IPS-20b (cell line): Measurements from ENCODE around the gene CABYR.

Experiments
- H3K27ac ChIP-seq: one replicate; pipeline ENCODE4 v1.5.1; 2013; ENCODE audit warnings: low read length
- H3K27me3 ChIP-seq: 2 replicates; pipeline ENCODE4 v1.6.1; 2013; ENCODE audit warnings: mild to moderate bottlenecking, low read length, inconsistent platforms; ENCODE audit not compliant: insufficient read depth
- H3K36me3 ChIP-seq: 2 replicates; pipeline ENCODE4 v1.6.1; 2013; ENCODE audit warnings: low read depth, mild to moderate bottlenecking, inconsistent platforms, low read length, moderate library complexity; ENCODE audit not compliant: insufficient read depth
- H3K4me1 ChIP-seq: 2 replicates; pipeline ENCODE4 v1.6.1; 2013; ENCODE audit warnings: mild to moderate bottlenecking, control low read depth, inconsistent platforms, low read length, moderate library complexity; ENCODE audit not compliant: insufficient read depth
- H3K4me3 ChIP-seq: 2 replicates; pipeline ENCODE4 v1.5.1; 2013; ENCODE audit warnings: mild to moderate bottlenecking, low read length, inconsistent platforms
- H3K9ac ChIP-seq: 2 replicates; pipeline ENCODE4 v1.6.1; 2013; ENCODE audit warnings: low read depth, mild to moderate bottlenecking, inconsistent platforms, low read length, moderate library complexity
- H3K9me3 ChIP-seq: 2 replicates; pipeline ENCODE4 v1.6.1; 2013; ENCODE audit warnings: mild to moderate bottlenecking, low read depth, low read length, inconsistent platforms; ENCODE audit not compliant: insufficient read depth

CABYR gene

DNA sequence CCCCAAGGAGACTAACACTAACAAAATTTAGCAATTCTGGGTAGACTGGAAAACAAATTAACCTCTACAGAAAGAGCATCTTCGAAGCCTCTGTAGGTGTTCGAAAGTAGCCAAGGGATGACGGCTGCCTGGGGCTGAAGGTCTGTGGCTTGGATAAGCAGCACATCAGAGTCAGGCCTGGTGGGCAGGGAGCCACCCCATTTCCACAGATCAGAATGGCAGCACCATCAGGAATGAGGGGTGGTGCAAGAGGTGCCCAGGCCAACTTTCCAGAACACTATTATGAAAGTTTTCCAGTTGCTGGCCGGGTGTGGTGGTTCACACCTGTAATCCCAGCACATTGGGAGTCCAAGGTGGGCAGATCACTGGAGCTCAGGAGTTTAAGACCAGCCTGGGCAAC is 57.9 kb downstream of the CABYR start:
- Histone ChIP-seq H3K4me3 (no peak overlapping the region), H3K9me3 (no peaks in the 10 kb centered on the region), H3K27ac (no peak overlapping the region), H3K9ac (no peak overlapping the region), H3K4me1 (no peaks in the 10 kb centered on the region), H3K36me3 (peaks cover 12% of the 10 kb centered on the region; the same call in 1 of the 2 replicates), H3K27me3 (no peaks in the 10 kb centered on the region)

DNA sequence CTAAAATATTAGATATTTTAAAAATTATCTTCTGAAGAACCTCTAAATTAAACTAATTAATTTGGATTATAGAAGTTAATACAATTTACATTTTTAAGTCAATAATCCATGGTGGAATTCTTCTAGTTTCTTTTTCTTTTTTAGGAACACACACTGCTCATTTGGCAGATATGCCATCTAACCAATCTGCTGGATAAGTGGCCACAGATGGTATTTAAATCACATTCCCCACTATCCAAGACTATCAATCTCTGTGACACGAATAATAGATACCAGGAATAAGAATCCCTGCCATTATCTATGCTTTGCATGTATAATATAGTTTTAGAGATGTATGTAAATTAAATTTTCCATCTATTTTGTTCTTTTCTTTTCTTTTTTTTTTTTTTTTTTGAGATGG is 58.5 kb downstream of the CABYR start:
- Histone ChIP-seq H3K9ac (no peak overlapping the region), H3K36me3 (peaks cover 12% of the 10 kb centered on the region; the same call in 1 of the 2 replicates), H3K27me3 (no peaks in the 10 kb centered on the region), H3K4me3 (no peak overlapping the region), H3K9me3 (no peaks in the 10 kb centered on the region), H3K4me1 (no peaks in the 10 kb centered on the region), H3K27ac (no peak overlapping the region)

DNA sequence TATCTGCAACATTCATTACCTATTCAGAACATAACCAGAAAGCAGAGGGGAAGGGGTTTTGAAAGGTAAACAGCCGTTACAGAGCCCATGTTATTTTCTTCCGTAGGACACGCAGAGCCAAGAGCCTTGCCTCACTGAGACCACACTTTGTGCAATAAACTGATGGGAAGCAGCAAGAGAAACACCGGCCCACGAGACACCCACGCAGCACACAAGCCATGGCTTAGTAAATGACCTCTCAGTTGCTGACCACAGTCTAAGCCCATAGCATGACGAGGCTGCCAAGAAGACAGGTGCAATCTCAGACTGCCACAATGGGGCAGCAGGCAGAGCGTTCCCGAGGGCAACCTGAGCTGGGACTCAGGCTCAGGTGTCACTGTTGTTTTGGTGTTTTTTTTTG is 59.6 kb downstream of the CABYR start:
- H3K9me3 ChIP-seq = no peaks in the 10 kb centered on the region
- H3K4me3 ChIP-seq = no peak overlapping the region
- H3K4me1 ChIP-seq = no peaks in the 10 kb centered on the region
- no peak overlapping the region for H3K9ac ChIP-seq
- H3K27me3 ChIP-seq = no peaks in the 10 kb centered on the region
- H3K36me3 ChIP-seq = peaks cover 12% of the 10 kb centered on the region; the same call in 1 of the 2 replicates
- no peak overlapping the region for H3K27ac ChIP-seq

- Histone ChIP-seq H3K36me3 (peaks cover 11% of the 10 kb centered on the region; the same call in 1 of the 2 replicates), H3K9ac (no peak overlapping the region), H3K9me3 (no peaks in the 10 kb centered on the region), H3K4me1 (no peaks in the 10 kb centered on the region), H3K4me3 (no peak overlapping the region), H3K27me3 (no peaks in the 10 kb centered on the region), H3K27ac (no peak overlapping the region)
Observed at GRCh38 chr18:24199372-24199962, 60.6 kb downstream of the CABYR start.

- no peak overlapping the region for H3K4me3 ChIP-seq
- no peaks in the 10 kb centered on the region for H3K27me3 ChIP-seq
- no peak overlapping the region for H3K27ac ChIP-seq
- H3K9ac ChIP-seq = no peak overlapping the region
- H3K36me3 ChIP-seq = peaks cover 1% of the 10 kb centered on the region; the same call in 1 of the 2 replicates
- H3K4me1 ChIP-seq = no peaks in the 10 kb centered on the region
- no peaks in the 10 kb centered on the region for H3K9me3 ChIP-seq
Observed at GRCh38 chr18:24200494-24201290, 61.8 kb downstream of the CABYR start.

DNA sequence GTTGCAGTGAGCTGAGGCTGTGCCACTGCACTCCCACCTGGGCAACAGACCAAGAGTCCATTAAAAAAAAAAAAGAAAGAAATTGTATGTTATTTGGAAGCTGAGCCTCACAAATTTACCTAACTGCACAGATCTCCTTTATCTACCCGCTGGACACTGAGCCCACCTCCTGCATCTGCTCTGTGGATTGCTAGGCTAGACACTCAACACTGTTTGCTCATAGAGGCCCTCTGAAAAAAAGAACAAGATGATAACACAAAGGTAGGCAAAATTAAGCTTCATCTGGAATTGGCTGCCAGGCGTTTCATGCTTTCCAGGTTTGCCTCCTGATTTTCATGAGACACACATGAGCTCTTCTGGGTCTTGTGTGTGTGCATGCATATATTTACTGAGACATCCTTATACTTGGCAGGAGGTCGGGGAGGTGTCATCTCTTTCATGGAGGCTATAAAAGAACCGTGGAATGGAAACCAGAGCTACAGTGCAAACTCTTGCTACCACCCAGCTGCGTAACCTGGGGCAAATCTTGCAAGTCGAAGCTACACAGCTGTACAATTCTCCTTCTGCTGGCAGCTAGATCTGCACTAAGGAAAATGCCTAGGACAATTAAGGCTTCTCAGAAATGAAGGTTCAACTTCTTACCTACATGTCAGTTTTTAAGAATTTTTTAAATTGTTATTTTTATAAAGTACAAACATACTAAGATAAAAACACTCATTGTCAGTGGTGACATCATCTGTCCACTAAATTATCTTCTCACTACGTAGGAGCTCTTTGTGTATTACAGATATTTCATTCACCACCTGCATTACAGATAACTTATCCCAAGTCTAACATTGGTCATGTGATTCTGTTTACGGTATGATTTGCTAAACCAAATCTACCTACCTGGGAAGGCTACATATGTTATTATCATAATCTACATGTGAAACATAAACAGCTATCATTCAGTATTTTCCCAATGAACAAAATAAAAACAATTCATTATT is 63.1 kb downstream of the CABYR start:
- Histone ChIP-seq H3K9ac (no peak overlapping the region), H3K4me3 (no peak overlapping the region), H3K27ac (no peak overlapping the region), H3K36me3 (no peaks in the 10 kb centered on the region), H3K9me3 (no peaks in the 10 kb centered on the region), H3K4me1 (no peaks in the 10 kb centered on the region), H3K27me3 (no peaks in the 10 kb centered on the region)

DNA sequence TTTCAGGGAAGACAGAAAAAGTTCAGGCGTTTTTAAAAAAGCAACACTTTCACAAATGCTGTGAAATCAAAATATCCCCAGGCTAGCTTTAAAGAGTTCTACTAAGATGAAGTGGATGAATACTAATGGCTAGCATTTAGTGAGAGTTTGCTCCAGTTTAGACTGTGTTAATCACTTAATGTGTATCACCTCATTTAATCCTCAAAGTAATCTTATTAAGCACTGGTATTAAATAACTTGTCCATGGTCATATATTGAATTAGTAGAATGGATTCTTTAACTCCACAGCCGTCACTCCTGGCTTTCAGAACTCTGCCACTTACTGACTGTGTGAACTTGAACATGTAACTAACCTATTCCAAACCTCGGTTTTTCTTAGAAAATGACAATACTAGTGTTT is 66.0 kb downstream of the CABYR start:
- Histone ChIP-seq H3K27ac (no peak overlapping the region), H3K4me1 (peaks cover 9% of the 10 kb centered on the region; the same call in 1 of the 2 replicates), H3K9ac (no peak overlapping the region), H3K9me3 (no peaks in the 10 kb centered on the region), H3K4me3 (no peak overlapping the region), H3K27me3 (no peaks in the 10 kb centered on the region), H3K36me3 (no peaks in the 10 kb centered on the region)

DNA sequence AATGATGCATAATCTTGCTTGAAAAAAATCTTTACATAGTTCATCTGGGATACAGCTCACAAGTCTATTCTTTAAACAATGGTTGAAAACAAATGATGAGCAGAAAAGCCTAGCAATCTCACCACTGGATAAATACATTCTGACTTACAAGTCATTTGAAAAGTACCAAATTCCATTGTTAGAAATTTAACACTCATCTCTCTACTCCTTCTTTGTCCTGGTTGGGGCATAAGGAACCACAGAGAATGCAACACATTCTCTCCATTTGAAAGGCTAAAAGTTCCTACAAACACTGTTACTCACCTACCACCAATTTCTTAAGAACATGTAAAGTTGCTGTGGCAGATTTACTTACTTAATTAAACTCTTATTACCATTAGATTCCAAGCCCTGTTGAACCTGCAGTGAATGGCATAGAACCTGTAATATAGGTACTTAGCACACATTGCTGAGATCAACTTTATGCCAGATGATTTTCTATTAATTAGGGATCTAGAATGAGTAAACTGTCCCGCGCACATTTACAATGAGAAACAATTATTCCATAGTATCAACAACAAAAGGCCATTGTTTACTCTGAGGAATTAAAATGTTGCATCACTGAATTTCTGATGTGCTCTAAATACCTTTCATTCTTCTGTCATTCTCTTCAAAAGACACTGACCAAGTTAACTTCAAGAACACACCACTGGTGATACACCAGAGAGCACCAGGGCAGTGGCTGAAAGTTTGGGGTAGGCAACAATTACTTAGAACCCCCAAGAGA is 69.6 kb downstream of the CABYR start:
- no peaks in the 10 kb centered on the region for H3K36me3 ChIP-seq
- no peaks in the 10 kb centered on the region for H3K27me3 ChIP-seq
- peaks cover 9% of the 10 kb centered on the region; the same call in 1 of the 2 replicates for H3K4me1 ChIP-seq
- H3K9ac ChIP-seq = no peak overlapping the region
- no peak overlapping the region for H3K4me3 ChIP-seq
- H3K27ac ChIP-seq = no peak overlapping the region
- H3K9me3 ChIP-seq = no peaks in the 10 kb centered on the region

- H3K9me3 ChIP-seq = no peaks in the 10 kb centered on the region
- no peak overlapping the region for H3K4me3 ChIP-seq
- H3K9ac ChIP-seq = no peak overlapping the region
- H3K27me3 ChIP-seq = no peaks in the 10 kb centered on the region
- H3K27ac ChIP-seq = no peak overlapping the region
- H3K4me1 ChIP-seq = peaks cover 15% of the 10 kb centered on the region
- H3K36me3 ChIP-seq = no peaks in the 10 kb centered on the region
Observed at GRCh38 chr18:24209558-24209957, 70.7 kb downstream of the CABYR start.
